ENCODE results near the gene RABGAP1.
A peak's percentile ranks its signal among the peaks of the same experiment; 100 is the strongest.

RABGAP1 gene

GRCh38 chr9:123084256-123084655 is 143.4 kb downstream of the RABGAP1 start:
- peaks cover 34% of the 10 kb centered on the region for H3K36me3 Mint-ChIP-seq (ENCODE audit: low read depth)
- no peaks in the 10 kb centered on the region for H3K4me1 Mint-ChIP-seq (ENCODE audit: low read depth)
- H3K27ac Mint-ChIP-seq, result no peak overlapping the region

GRCh38 chr9:123085916-123086315 is 145.1 kb downstream of the RABGAP1 start:
- Mint-ChIP-seq H3K27me3 (no peaks in the 10 kb centered on the region), H3K9me3 (no peaks in the 10 kb centered on the region), H3K4me3 (no peak overlapping the region), H3K4me1 (ENCODE audit: low read depth) (no peaks in the 10 kb centered on the region), H3K27ac (no peak overlapping the region), H3K36me3 (ENCODE audit: low read depth) (peaks cover 38% of the 10 kb centered on the region)

More at GRCh38 chr9:123084256-123084655, 143.4 kb downstream of the RABGAP1 start:
- Mint-ChIP-seq H3K27me3 (no peaks in the 10 kb centered on the region), H3K4me3 (no peak overlapping the region), H3K9me3 (no peaks in the 10 kb centered on the region)

- Mint-ChIP-seq H3K27me3 (no peaks in the 10 kb centered on the region), H3K4me3 (no peak overlapping the region), H3K4me1 (ENCODE audit: low read depth) (no peaks in the 10 kb centered on the region), H3K9me3 (no peaks in the 10 kb centered on the region), H3K27ac (no peak overlapping the region), H3K36me3 (ENCODE audit: low read depth) (peaks cover 29% of the 10 kb centered on the region)
Observed at GRCh38 chr9:123087359-123087888, 146.6 kb downstream of the RABGAP1 start.

GRCh38 chr9:123089040-123089439 is 148.2 kb downstream of the RABGAP1 start:
- Mint-ChIP-seq H3K36me3 (ENCODE audit: low read depth) (peaks cover 38% of the 10 kb centered on the region), H3K27me3 (no peaks in the 10 kb centered on the region), H3K4me1 (ENCODE audit: low read depth) (no peaks in the 10 kb centered on the region), H3K9me3 (no peaks in the 10 kb centered on the region), H3K27ac (no peak overlapping the region), H3K4me3 (no peak overlapping the region)

GRCh38 chr9:123089790-123090189 is 149.0 kb downstream of the RABGAP1 start:
- Mint-ChIP-seq H3K4me1 (ENCODE audit: low read depth) (no peaks in the 10 kb centered on the region), H3K27ac (no peak overlapping the region), H3K36me3 (ENCODE audit: low read depth) (peaks cover 40% of the 10 kb centered on the region), H3K27me3 (no peaks in the 10 kb centered on the region), H3K4me3 (no peak overlapping the region), H3K9me3 (no peaks in the 10 kb centered on the region)

GRCh38 chr9:123090198-123090896 is 149.5 kb downstream of the RABGAP1 start:
- no peak overlapping the region for H3K4me3 Mint-ChIP-seq
- no peaks in the 10 kb centered on the region for H3K4me1 Mint-ChIP-seq (ENCODE audit: low read depth)

GRCh38 chr9:123090956-123091355 is 150.1 kb downstream of the RABGAP1 start:
- H3K36me3 Mint-ChIP-seq (ENCODE audit: low read depth), result peaks cover 38% of the 10 kb centered on the region
- H3K27ac Mint-ChIP-seq, result peak overlapping the region; percentile 12
- H3K9me3 Mint-ChIP-seq, result no peaks in the 10 kb centered on the region
- no peak overlapping the region for H3K4me3 Mint-ChIP-seq
- H3K27me3 Mint-ChIP-seq, result no peaks in the 10 kb centered on the region
- H3K4me1 Mint-ChIP-seq (ENCODE audit: low read depth), result no peaks in the 10 kb centered on the region

More at GRCh38 chr9:123090198-123090896, 149.5 kb downstream of the RABGAP1 start:
- Mint-ChIP-seq H3K9me3 (no peaks in the 10 kb centered on the region), H3K36me3 (ENCODE audit: low read depth) (peaks cover 40% of the 10 kb centered on the region), H3K27ac (peak overlapping the region; percentile 12), H3K27me3 (no peaks in the 10 kb centered on the region)

- no peaks in the 10 kb centered on the region for H3K4me1 Mint-ChIP-seq (ENCODE audit: low read depth)
- H3K9me3 Mint-ChIP-seq, result no peaks in the 10 kb centered on the region
- H3K4me3 Mint-ChIP-seq, result no peak overlapping the region
- H3K27me3 Mint-ChIP-seq, result no peaks in the 10 kb centered on the region
- H3K27ac Mint-ChIP-seq, result no peak overlapping the region
- H3K36me3 Mint-ChIP-seq (ENCODE audit: low read depth), result peaks cover 39% of the 10 kb centered on the region
Observed at GRCh38 chr9:123091459-123091858, 150.6 kb downstream of the RABGAP1 start.

GRCh38 chr9:123093141-123093540 is 152.3 kb downstream of the RABGAP1 start:
- Mint-ChIP-seq H3K27me3 (no peaks in the 10 kb centered on the region), H3K4me1 (ENCODE audit: low read depth) (no peaks in the 10 kb centered on the region), H3K36me3 (ENCODE audit: low read depth) (peaks cover 44% of the 10 kb centered on the region), H3K27ac (no peak overlapping the region), H3K4me3 (no peak overlapping the region), H3K9me3 (no peaks in the 10 kb centered on the region)

GRCh38 chr9:123096987-123097386 is 156.2 kb downstream of the RABGAP1 start:
- Mint-ChIP-seq H3K27me3 (no peaks in the 10 kb centered on the region), H3K4me1 (ENCODE audit: low read depth) (no peaks in the 10 kb centered on the region), H3K9me3 (no peaks in the 10 kb centered on the region), H3K4me3 (no peak overlapping the region), H3K36me3 (ENCODE audit: low read depth) (peaks cover 46% of the 10 kb centered on the region), H3K27ac (peak overlapping the region; percentile 43)

- Mint-ChIP-seq H3K4me3 (no peak overlapping the region), H3K36me3 (ENCODE audit: low read depth) (peaks cover 46% of the 10 kb centered on the region), H3K27me3 (no peaks in the 10 kb centered on the region), H3K4me1 (ENCODE audit: low read depth) (no peaks in the 10 kb centered on the region), H3K27ac (peak overlapping the region; percentile 43), H3K9me3 (no peaks in the 10 kb centered on the region)
Observed at GRCh38 chr9:123097430-123098095, 156.7 kb downstream of the RABGAP1 start.

GRCh38 chr9:123098096-123098459 is 157.3 kb downstream of the RABGAP1 start:
- Mint-ChIP-seq H3K4me3 (no peak overlapping the region), H3K27me3 (no peaks in the 10 kb centered on the region), H3K36me3 (ENCODE audit: low read depth) (peaks cover 43% of the 10 kb centered on the region), H3K4me1 (ENCODE audit: low read depth) (no peaks in the 10 kb centered on the region), H3K27ac (peak overlapping the region; percentile 28), H3K9me3 (no peaks in the 10 kb centered on the region)

- Mint-ChIP-seq H3K9me3 (no peaks in the 10 kb centered on the region), H3K27ac (peak overlapping the region; percentile 52), H3K27me3 (no peaks in the 10 kb centered on the region), H3K4me3 (no peak overlapping the region), H3K36me3 (ENCODE audit: low read depth) (peaks cover 36% of the 10 kb centered on the region), H3K4me1 (ENCODE audit: low read depth) (no peaks in the 10 kb centered on the region)
Observed at GRCh38 chr9:123099042-123099441, 158.2 kb downstream of the RABGAP1 start.

GRCh38 chr9:123099548-123099947 is 158.7 kb downstream of the RABGAP1 start:
- no peaks in the 10 kb centered on the region for H3K27me3 Mint-ChIP-seq
- H3K36me3 Mint-ChIP-seq (ENCODE audit: low read depth), result peaks cover 34% of the 10 kb centered on the region
- no peaks in the 10 kb centered on the region for H3K9me3 Mint-ChIP-seq
- no peak overlapping the region for H3K27ac Mint-ChIP-seq
- no peak overlapping the region for H3K4me3 Mint-ChIP-seq
- H3K4me1 Mint-ChIP-seq (ENCODE audit: low read depth), result no peaks in the 10 kb centered on the region

- no peaks in the 10 kb centered on the region for H3K9me3 Mint-ChIP-seq
- H3K4me3 Mint-ChIP-seq, result no peak overlapping the region
- peaks cover 27% of the 10 kb centered on the region for H3K36me3 Mint-ChIP-seq (ENCODE audit: low read depth)
- H3K27me3 Mint-ChIP-seq, result no peaks in the 10 kb centered on the region
- peak overlapping the region; percentile 67 for H3K27ac Mint-ChIP-seq
- H3K4me1 Mint-ChIP-seq (ENCODE audit: low read depth), result no peaks in the 10 kb centered on the region
Observed at GRCh38 chr9:123102375-123103113, 161.7 kb downstream of the RABGAP1 start.

Data from stimulated activated naive CD8-positive, alpha-beta T cell treated with anti-CD3 and anti-CD28 coated beads, Interleukin-15, Interleukin-2, amounts not matched to agents 100 ng/mL and 50 ng/mL, for 24 hours (primary cell).